Measurements from ENCODE around the gene ALB.

The ALB gene

DNA sequence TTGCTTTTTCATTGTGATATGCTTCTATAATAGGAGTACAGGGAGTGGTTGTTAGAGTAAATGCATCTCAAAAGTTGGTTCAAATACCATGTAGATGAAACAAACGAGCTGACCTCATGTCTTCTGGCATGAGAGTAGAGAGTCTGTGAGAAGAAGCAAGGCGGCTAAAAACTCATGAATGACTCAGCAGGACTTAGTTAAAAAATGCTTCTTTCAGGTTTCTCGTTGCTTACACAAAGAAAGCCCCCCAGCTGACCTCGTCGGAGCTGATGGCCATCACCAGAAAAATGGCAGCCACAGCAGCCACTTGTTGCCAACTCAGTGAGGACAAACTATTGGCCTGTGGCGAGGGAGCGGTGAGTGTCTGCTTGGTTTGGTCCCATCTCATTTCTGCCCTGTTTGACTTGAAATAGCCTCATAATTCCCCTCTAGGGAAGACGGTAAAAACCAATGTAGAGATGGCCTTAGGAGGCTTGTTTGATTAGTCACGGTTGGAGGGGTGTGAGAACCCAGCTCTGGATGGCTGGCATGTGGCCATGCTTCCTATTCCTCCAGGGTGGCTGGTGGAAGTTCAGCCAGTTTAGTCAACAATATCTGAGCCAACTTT, 46.4 kb downstream of the ALB start:
- DNase-seq (ENCODE audit: low read depth in 2 of 2): no peak

- DNase-seq (ENCODE audit: low read depth in 2 of 2): no peak
These were observed 47.3 kb downstream of the ALB start for GRCh38 chr4:73451404-73451803.

- DNase-seq (ENCODE audit: low read depth in 2 of 2): no peak
These were observed 48.1 kb downstream of the ALB start for GRCh38 chr4:73451981-73452747.

GRCh38 chr4:73452953-73453700, 49.0 kb downstream of the ALB start:
- no peak for DNase-seq (ENCODE audit: low read depth in 2 of 2)

DNA sequence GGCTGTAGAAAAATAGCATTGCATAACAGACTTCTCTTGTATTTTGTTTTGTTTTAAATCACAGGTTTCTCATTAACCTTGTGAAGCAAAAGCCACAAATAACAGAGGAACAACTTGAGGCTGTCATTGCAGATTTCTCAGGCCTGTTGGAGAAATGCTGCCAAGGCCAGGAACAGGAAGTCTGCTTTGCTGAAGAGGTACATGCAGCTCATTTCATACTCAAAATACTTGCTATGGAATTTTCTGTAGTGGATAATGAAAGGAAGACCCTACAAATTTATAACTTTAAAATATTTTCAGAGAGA, 49.6 kb downstream of the ALB start:
- DNase-seq (ENCODE audit: low read depth in 2 of 2): no peak

- no peak for DNase-seq (ENCODE audit: low read depth in 2 of 2)
These were observed 50.8 kb downstream of the ALB start for GRCh38 chr4:73454920-73455319.

GRCh38 chr4:73456177-73457022, 52.3 kb downstream of the ALB start:
- no peak for DNase-seq (ENCODE audit: low read depth in 2 of 2)

DNA sequence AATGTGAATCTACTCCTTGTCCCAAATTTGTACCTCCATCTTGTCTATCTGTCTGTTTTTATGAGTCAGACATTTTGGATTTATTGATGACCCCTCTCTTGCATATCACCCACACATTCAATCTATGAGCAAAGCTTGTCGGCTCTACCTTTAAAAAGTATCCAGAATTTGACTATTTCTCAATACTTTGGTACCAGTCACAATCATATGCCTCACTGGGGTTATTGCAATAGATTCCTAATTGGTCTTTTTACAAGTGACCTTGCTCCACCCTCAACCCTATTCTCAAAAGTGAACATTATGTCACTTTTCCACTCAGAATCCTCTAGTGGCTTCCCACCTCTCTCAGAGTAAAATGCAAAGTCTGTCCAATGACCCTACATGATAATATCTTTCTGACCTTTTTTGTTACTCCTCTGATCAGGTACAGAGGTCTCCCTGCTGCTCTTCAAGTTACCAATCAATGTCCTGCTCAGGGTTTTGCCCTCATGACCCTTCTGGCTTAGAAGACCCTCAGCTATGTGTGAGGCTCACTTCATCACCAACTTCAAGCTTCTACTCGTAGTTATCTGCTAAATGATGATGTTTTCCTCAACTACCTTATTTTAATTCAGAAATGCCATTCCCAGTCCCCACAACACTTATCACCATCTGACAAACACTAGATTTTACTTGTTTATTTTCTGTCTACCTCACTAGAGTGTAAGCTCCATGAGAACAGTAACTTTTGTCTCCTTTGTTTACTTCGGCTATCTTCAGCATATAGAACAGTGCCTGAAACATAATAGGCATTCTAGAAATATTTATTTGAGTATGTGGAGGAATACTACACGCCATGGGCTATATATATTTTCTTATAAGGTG, 54.3 kb downstream of the ALB start:
- no peak for DNase-seq (ENCODE audit: low read depth in 2 of 2)

- no peak for DNase-seq (ENCODE audit: low read depth in 2 of 2)
These were observed 54.9 kb downstream of the ALB start for GRCh38 chr4:73459048-73459421.

- no peak for DNase-seq (ENCODE audit: low read depth in 2 of 2)
These were observed 56.9 kb downstream of the ALB start for GRCh38 chr4:73460913-73461522.

DNA sequence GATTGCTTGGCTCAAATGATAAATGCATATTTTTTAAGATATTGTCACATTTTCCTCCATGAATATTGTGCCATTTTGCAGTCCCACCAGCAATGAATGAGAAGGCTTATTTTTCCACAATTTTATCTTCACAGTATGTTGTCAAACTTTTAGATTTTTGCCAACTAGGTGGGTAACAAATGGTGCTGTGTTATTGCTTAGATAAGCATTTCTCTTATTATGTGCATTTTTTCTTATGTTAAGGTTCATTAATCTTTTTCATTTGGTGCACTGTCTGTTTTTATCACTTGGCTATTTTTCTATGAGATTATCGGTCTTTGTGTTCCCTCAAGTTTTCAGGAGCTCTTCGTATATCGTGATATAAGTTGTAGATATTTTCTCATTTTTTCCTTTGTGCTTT, 64.1 kb downstream of the ALB start:
- no peak for DNase-seq (ENCODE audit: low read depth in 2 of 2)

DNA sequence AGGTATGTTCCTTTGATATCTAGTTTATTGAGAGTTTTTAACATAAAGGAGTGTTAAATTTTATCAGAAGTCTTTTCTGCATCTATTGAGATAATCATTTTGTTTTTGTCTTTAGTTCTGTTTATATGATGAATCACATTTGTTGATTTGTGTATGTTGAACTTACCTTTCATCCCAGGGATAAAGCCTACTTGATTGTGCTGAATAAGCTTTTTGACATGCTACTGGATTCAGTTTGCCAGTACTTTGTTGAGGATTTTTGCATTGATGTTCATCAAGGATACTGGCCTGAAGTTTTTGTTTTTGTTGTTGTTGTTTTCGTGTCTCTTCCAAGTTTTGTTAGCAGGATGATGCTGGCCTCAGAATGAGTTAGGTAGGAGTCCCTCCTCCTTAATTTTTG, 66.6 kb downstream of the ALB start:
- DNase-seq (ENCODE audit: low read depth in 2 of 2): no peak

All from stimulated activated CD8-positive, alpha-beta memory T cell treated with anti-CD3 and anti-CD28 coated beads, Interleukin-7, amount 100 ng/mL, for 4 hours (primary cell).